ENCODE results near the gene PMAIP1. TPM values are rescaled to one million over a fixed set of nuclear protein-coding genes. Genes with fewer than 3 reads are reported as not detected.
"Not testable (repeated sequence)": the region's sequence is repeated elsewhere in the genome, so short reads cannot be mapped to it uniquely, and the experiment has no call there.

The PMAIP1 gene
- polyA plus RNA-seq, 1 donor (not counting 4 experiments of a cell fraction or from before 2014, with no cell fraction given) = 49.1 TPM

DNA sequence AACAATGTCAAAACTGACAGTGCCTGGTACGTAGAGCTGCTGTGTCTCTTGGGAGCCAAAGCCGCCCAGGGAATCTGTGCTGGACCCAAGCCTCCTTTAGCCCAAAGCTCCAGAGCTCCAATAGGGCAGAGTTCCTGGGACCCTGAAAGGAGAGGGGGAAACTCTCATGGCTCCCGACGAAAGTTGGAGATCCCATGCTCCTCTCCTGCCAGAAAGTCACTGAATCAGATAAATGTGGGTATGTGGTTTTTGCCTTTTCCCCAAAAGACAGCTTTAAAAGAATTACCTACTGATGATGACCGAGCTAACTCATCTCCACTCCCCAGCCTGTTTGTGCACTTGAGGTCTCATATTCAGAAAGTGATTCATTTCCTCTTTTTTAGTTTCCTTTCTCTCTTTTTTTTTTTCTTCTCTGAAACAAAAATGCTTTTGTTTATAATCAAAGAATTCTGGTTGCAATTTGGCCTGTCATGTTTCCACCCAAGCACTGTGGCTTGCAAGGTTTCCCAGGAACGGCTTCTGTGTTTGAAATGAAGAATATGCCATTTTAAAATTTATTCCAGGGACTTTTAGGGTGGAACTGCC is 14.1 kb upstream of the PMAIP1 start:
- H3K4me2 ChIP-seq (ENCODE audit: control insufficient read depth, extremely low read depth, insufficient read depth, low read depth, low read length) = peak overlapping the region; percentile 66
- no peaks in the 10 kb centered on the region for H3K79me2 ChIP-seq (ENCODE audit: control insufficient read depth, insufficient read depth, low read length)
- FAIRE-seq (peak; percentile 88), DNase-seq (ENCODE audit: low read depth, low spot score) (no peak)
- no peaks in the 10 kb centered on the region for H3K9me3 ChIP-seq (ENCODE audit: control insufficient read depth, low read depth, low read length)
- no peak overlapping the region for H3K4me3 ChIP-seq (ENCODE audit: control insufficient read depth in 2 of 3, extremely low read depth in 1 of 3, insufficient read depth in 2 of 3, low read depth in 1 of 3, low read length in 3 of 3)
- TF ChIP-seq EZH2 (IDR thresholded peaks at IDR 0.05; ENCODE audit: low read length) = no peak
- H3K9ac ChIP-seq (ENCODE audit: control insufficient read depth, extremely low read depth, insufficient read depth, low read length) = peak overlapping the region; percentile 46
- H3K27ac ChIP-seq (ENCODE audit: control insufficient read depth, insufficient read depth, low read length) = peak overlapping the region; percentile 75
- H3K9me1 ChIP-seq (ENCODE audit: control insufficient read depth, extremely low read depth, insufficient read depth, low read length) = no peaks in the 10 kb centered on the region
- no peaks in the 10 kb centered on the region for H4K20me1 ChIP-seq (ENCODE audit: control insufficient read depth, extremely low read depth, insufficient read depth, low read length)
- no peaks in the 10 kb centered on the region for H3K27me3 ChIP-seq (ENCODE audit: control insufficient read depth, extremely low read depth, insufficient read depth, low read length)
- peak overlapping the region; percentile 39 for H2AFZ ChIP-seq (ENCODE audit: control insufficient read depth, low read length)
- peaks cover 28% of the 10 kb centered on the region for H3K4me1 ChIP-seq (ENCODE audit: control insufficient read depth, extremely low read depth, insufficient read depth, low read length)
- H3K36me3 ChIP-seq (ENCODE audit: control insufficient read depth in 2 of 2, extremely low read depth in 1 of 2, insufficient read depth in 2 of 2, low read length in 2 of 2) = no peaks in the 10 kb centered on the region
- dilution Hi-C loops (cut with MboI; ENCODE audit: extremely low pct_ligation_motif_present, low sequenced_read_pairs) = no loop called here

DNA sequence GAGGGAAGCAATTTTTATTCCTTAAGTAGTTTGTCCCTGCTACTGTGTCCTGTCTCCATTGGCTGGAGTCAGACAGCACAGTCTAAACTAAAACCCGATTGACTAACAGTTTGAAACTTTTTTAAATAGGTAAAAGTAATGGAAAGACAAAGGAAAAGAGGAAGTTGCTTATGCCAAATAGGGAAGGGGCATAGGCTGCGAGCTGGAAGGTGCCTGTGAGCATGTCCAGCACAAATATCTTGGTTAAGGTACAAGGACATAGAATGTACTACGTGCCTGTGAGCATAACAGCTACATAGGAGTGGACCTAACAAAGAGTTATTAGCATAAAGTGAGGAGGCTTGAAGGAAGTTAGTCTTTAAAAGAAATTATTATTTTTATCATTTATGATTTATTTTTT is 13.4 kb upstream of the PMAIP1 start:
- H3K9ac ChIP-seq (ENCODE audit: control insufficient read depth, extremely low read depth, insufficient read depth, low read length); H3K79me2 ChIP-seq (ENCODE audit: control insufficient read depth, insufficient read depth, low read length); FAIRE-seq; H3K36me3 ChIP-seq (ENCODE audit: control insufficient read depth in 2 of 2, extremely low read depth in 1 of 2, insufficient read depth in 2 of 2, low read length in 2 of 2); DNase-seq (ENCODE audit: low read depth, low spot score); dilution Hi-C loops (cut with MboI; ENCODE audit: extremely low pct_ligation_motif_present, low sequenced_read_pairs); H3K9me1 ChIP-seq (ENCODE audit: control insufficient read depth, extremely low read depth, insufficient read depth, low read length); H3K9me3 ChIP-seq (ENCODE audit: control insufficient read depth, low read depth, low read length); H3K27me3 ChIP-seq (ENCODE audit: control insufficient read depth, extremely low read depth, insufficient read depth, low read length); H3K4me2 ChIP-seq (ENCODE audit: control insufficient read depth, extremely low read depth, insufficient read depth, low read depth, low read length); H4K20me1 ChIP-seq (ENCODE audit: control insufficient read depth, extremely low read depth, insufficient read depth, low read length); H3K4me3 ChIP-seq (ENCODE audit: control insufficient read depth in 2 of 3, extremely low read depth in 1 of 3, insufficient read depth in 2 of 3, low read depth in 1 of 3, low read length in 3 of 3): not testable (repeated sequence)
- peaks cover 28% of the 10 kb centered on the region for H3K4me1 ChIP-seq (ENCODE audit: control insufficient read depth, extremely low read depth, insufficient read depth, low read length)
- H2AFZ ChIP-seq (ENCODE audit: control insufficient read depth, low read length) = peak overlapping the region; percentile 58
- peak overlapping the region; percentile 75 for H3K27ac ChIP-seq (ENCODE audit: control insufficient read depth, insufficient read depth, low read length)

DNA sequence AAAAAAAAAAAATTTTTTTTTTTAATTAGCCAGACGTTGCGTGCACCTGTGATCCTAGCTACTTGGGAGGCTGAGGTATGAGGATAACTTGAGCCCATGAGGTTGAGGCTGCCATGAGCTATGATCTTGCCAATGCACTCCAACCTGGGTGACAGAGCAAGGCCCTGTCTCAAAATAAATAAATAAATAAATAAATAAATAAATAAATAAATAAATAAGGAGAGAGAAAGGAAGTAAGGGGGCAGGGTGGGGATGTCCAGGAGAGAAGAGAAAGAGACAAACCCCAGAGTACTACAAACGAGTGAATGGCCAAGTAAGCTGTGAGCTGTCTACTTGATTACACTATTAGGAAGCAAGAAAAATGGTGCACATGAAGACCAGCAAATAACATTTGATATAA is 7.7 kb upstream of the PMAIP1 start:
- Histone ChIP-seq H3K27ac (ENCODE audit: control insufficient read depth, insufficient read depth, low read length) (no peak overlapping the region), H2AFZ (ENCODE audit: control insufficient read depth, low read length) (no peak overlapping the region), H3K27me3 (ENCODE audit: control insufficient read depth, extremely low read depth, insufficient read depth, low read length) (no peaks in the 10 kb centered on the region), H3K36me3 (ENCODE audit: control insufficient read depth in 2 of 2, extremely low read depth in 1 of 2, insufficient read depth in 2 of 2, low read length in 2 of 2) (no peaks in the 10 kb centered on the region), H3K9ac (ENCODE audit: control insufficient read depth, extremely low read depth, insufficient read depth, low read length) (no peak overlapping the region), H3K4me3 (ENCODE audit: control insufficient read depth in 2 of 3, extremely low read depth in 1 of 3, insufficient read depth in 2 of 3, low read depth in 1 of 3, low read length in 3 of 3) (no peak overlapping the region), H3K4me1 (ENCODE audit: control insufficient read depth, extremely low read depth, insufficient read depth, low read length) (peaks cover 12% of the 10 kb centered on the region), H3K9me1 (ENCODE audit: control insufficient read depth, extremely low read depth, insufficient read depth, low read length) (no peaks in the 10 kb centered on the region), H3K4me2 (ENCODE audit: control insufficient read depth, extremely low read depth, insufficient read depth, low read depth, low read length) (no peak overlapping the region), H4K20me1 (ENCODE audit: control insufficient read depth, extremely low read depth, insufficient read depth, low read length) (no peaks in the 10 kb centered on the region), H3K79me2 (ENCODE audit: control insufficient read depth, insufficient read depth, low read length) (no peaks in the 10 kb centered on the region), H3K9me3 (ENCODE audit: control insufficient read depth, low read depth, low read length) (no peaks in the 10 kb centered on the region)
- FAIRE-seq (no peak), DNase-seq (ENCODE audit: low read depth, low spot score) (no peak)
- dilution Hi-C loops (cut with MboI; ENCODE audit: extremely low pct_ligation_motif_present, low sequenced_read_pairs) = no loop called here
- no peak for TF ChIP-seq EZH2 (IDR thresholded peaks at IDR 0.05; ENCODE audit: low read length)
- TF ChIP-seq, protein P1, sequence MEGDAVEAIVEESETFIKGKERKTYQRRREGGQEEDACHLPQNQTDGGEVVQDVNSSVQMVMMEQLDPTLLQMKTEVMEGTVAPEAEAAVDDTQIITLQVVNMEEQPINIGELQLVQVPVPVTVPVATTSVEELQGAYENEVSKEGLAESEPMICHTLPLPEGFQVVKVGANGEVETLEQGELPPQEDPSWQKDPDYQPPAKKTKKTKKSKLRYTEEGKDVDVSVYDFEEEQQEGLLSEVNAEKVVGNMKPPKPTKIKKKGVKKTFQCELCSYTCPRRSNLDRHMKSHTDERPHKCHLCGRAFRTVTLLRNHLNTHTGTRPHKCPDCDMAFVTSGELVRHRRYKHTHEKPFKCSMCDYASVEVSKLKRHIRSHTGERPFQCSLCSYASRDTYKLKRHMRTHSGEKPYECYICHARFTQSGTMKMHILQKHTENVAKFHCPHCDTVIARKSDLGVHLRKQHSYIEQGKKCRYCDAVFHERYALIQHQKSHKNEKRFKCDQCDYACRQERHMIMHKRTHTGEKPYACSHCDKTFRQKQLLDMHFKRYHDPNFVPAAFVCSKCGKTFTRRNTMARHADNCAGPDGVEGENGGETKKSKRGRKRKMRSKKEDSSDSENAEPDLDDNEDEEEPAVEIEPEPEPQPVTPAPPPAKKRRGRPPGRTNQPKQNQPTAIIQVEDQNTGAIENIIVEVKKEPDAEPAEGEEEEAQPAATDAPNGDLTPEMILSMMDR (optimal IDR thresholded peaks at IDR 0.05 in 1 of 3, IDR thresholded peaks at IDR 0.05 in 1 of 3, conservative IDR thresholded peaks at IDR 0.05 in 1 of 3; ENCODE audit: extremely low read depth in 1 of 3, insufficient read depth in 2 of 3, low read length in 3 of 3) = no peak
